NCI-H446 (cell line): ENCODE results near the gene STRAP.
"Not testable (repeated sequence)": the region's sequence is repeated elsewhere in the genome, so short reads cannot be mapped to it uniquely, and the experiment has no call there.

Source experiments
- DNase-seq, 2 experiments: peaks; one replicate each; lab custom pipeline; 2025; lab: John Stamatoyannopoulos, UW

Gene STRAP

GRCh38 chr12:15868186-15868585 is 14.0 kb upstream of the STRAP start:
- no peak for DNase-seq

GRCh38 chr12:15873556-15873955 is 8.6 kb upstream of the STRAP start:
- DNase-seq = no peak

GRCh38 chr12:15874556-15875145 is 7.5 kb upstream of the STRAP start:
- DNase-seq = not testable (repeated sequence)

GRCh38 chr12:15875863-15876262 is 6.3 kb upstream of the STRAP start:
- DNase-seq = no peak

- DNase-seq = no peak
Observed at GRCh38 chr12:15879413-15879812, 2.8 kb upstream of the STRAP start.

- DNase-seq = no peak
Observed at GRCh38 chr12:15880721-15881120, 1.5 kb upstream of the STRAP start.

GRCh38 chr12:15883536-15883935 is 1.3 kb downstream of the STRAP start:
- DNase-seq = no peak

GRCh38 chr12:15886372-15887042 is 4.3 kb downstream of the STRAP start:
- peak in 1 of 2 experiments; percentile 7 for DNase-seq

- DNase-seq = no peak
Observed at GRCh38 chr12:15887043-15887817, 5.0 kb downstream of the STRAP start.

- no peak for DNase-seq
Observed at GRCh38 chr12:15892645-15893259, 10.6 kb downstream of the STRAP start.

- DNase-seq = no peak
Observed at GRCh38 chr12:15893260-15893659, 11.1 kb downstream of the STRAP start.

- DNase-seq = no peak
Observed at GRCh38 chr12:15896867-15897266, 14.7 kb downstream of the STRAP start.

- DNase-seq = no peak
Observed at GRCh38 chr12:15897433-15897832, 15.2 kb downstream of the STRAP start.

- peak in 1 of 2 experiments; percentile 6 for DNase-seq
Observed at GRCh38 chr12:15899282-15899870, 17.2 kb downstream of the STRAP start.

- no peak for DNase-seq
Observed at GRCh38 chr12:15904378-15904920, 22.3 kb downstream of the STRAP start.

- DNase-seq = no peak
Observed at GRCh38 chr12:15910468-15910863, 28.3 kb downstream of the STRAP start.

GRCh38 chr12:15910864-15911721 is 28.9 kb downstream of the STRAP start, which contains the start of gene DERA:
TSS of gene DERA (plus strand) at chr12:15911332. CDS start at chr12:15911384, 52 bp downstream.
- peak; percentile 38 to 86 for DNase-seq

- not testable (repeated sequence) for DNase-seq
Observed at GRCh38 chr12:15911931-15912330, 29.7 kb downstream of the STRAP start.

GRCh38 chr12:15914131-15914530 is 31.9 kb downstream of the STRAP start:
- not testable (repeated sequence) for DNase-seq

- no peak for DNase-seq
Observed at GRCh38 chr12:15918066-15918465, 35.9 kb downstream of the STRAP start.

- DNase-seq = no peak
Observed at GRCh38 chr12:15919418-15919817, 37.2 kb downstream of the STRAP start.
